PFSK-1 (cell line): ENCODE measurements around the gene TBCE.

Experiments
- FOXP2 ChIP-seq: optimal IDR thresholded peaks from 2 replicates; pipeline ENCODE3; 2011; ENCODE audit warnings: borderline replicate concordance, control low read depth, inconsistent platforms; ENCODE audit not compliant: insufficient read depth; ENCODE audit errors: extremely low read length, extremely low read depth
- POLR2AphosphoS5 ChIP-seq: IDR thresholded peaks from 2 replicates; pipeline ENCODE4 v1.6.1; 2012; ENCODE audit warnings: low read depth, mild to moderate bottlenecking, control low read depth, low read length, moderate library complexity
- REST ChIP-seq, 2 experiments: IDR thresholded peaks; 2 replicates each; pipeline versions ENCODE4 v1.6.1 to v1.8.0; 2011 to 2012; ENCODE audit warnings: low read depth in 2 of 2, low read length in 2 of 2, control low read depth in 1 of 2, inconsistent platforms in 1 of 2, mild to moderate bottlenecking in 1 of 2, moderate library complexity in 1 of 2; ENCODE audit not compliant: insufficient read depth in 1 of 2
- SIN3A ChIP-seq: IDR thresholded peaks from 2 replicates; pipeline ENCODE4 v1.6.1; 2012; ENCODE audit warnings: mild to moderate bottlenecking, low read length, moderate library complexity, borderline replicate concordance; ENCODE audit not compliant: insufficient read depth
- TAF1 ChIP-seq: IDR thresholded peaks from 2 replicates; pipeline ENCODE4 v1.6.1; 2012; ENCODE audit warnings: low read length, control low read depth, borderline replicate concordance; ENCODE audit not compliant: insufficient read depth

TBCE gene

GRCh38 chr1:235473806-235474205 is 106.6 kb downstream of the TBCE start:
- TF ChIP-seq REST (IDR thresholded peaks at IDR 0.05; ENCODE audit: insufficient read depth in 1 of 2, low read depth in 2 of 2, low read length in 2 of 2): no peak
- no peak for TF ChIP-seq FOXP2
- TF ChIP-seq TAF1: no peak
- TF ChIP-seq SIN3A: no peak
- no peak for TF ChIP-seq POLR2AphosphoS5

GRCh38 chr1:235483090-235483489 is 115.9 kb downstream of the TBCE start:
- no peak for TF ChIP-seq POLR2AphosphoS5
- TF ChIP-seq SIN3A: no peak
- no peak for TF ChIP-seq FOXP2
- TF ChIP-seq REST (IDR thresholded peaks at IDR 0.05; ENCODE audit: insufficient read depth in 1 of 2, low read depth in 2 of 2, low read length in 2 of 2): no peak
- no peak for TF ChIP-seq TAF1

- TF ChIP-seq POLR2AphosphoS5: no peak
- no peak for TF ChIP-seq FOXP2
- TF ChIP-seq SIN3A: no peak
- TF ChIP-seq REST (IDR thresholded peaks at IDR 0.05; ENCODE audit: insufficient read depth in 1 of 2, low read depth in 2 of 2, low read length in 2 of 2): no peak
- TF ChIP-seq TAF1: no peak
Observed at GRCh38 chr1:235485558-235485957, 118.3 kb downstream of the TBCE start.

GRCh38 chr1:235486321-235486720 is 119.1 kb downstream of the TBCE start:
- TF ChIP-seq SIN3A (no peak), REST (IDR thresholded peaks at IDR 0.05; ENCODE audit: insufficient read depth in 1 of 2, low read depth in 2 of 2, low read length in 2 of 2) (no peak), POLR2AphosphoS5 (no peak), FOXP2 (no peak), TAF1 (no peak)

GRCh38 chr1:235491644-235492043 is 124.4 kb downstream of the TBCE start:
- TF ChIP-seq REST (IDR thresholded peaks at IDR 0.05; ENCODE audit: insufficient read depth in 1 of 2, low read depth in 2 of 2, low read length in 2 of 2) (no peak), TAF1 (no peak)
